GM10266 (cell line): ENCODE results near the gene INSIG2.

Experiments
- DNase-seq: peaks from one replicate; pipeline ENCODE4 v3.0.0; 2012; ENCODE audit errors: extremely low spot score
- CTCF ChIP-seq: IDR thresholded peaks from 2 replicates; pipeline ENCODE4 v1.5.1; 2012; ENCODE audit warnings: mild to moderate bottlenecking, low read depth; ENCODE audit not compliant: control insufficient read depth, insufficient read depth; ENCODE audit errors: missing control alignments

Gene INSIG2

GRCh38 chr2:118098307-118099030 is 10.2 kb downstream of the INSIG2 start:
- no peak for DNase-seq
- TF ChIP-seq CTCF = no peak

- TF ChIP-seq CTCF = no peak
- no peak for DNase-seq
Observed at GRCh38 chr2:118102433-118103082, 14.3 kb downstream of the INSIG2 start.

DNA sequence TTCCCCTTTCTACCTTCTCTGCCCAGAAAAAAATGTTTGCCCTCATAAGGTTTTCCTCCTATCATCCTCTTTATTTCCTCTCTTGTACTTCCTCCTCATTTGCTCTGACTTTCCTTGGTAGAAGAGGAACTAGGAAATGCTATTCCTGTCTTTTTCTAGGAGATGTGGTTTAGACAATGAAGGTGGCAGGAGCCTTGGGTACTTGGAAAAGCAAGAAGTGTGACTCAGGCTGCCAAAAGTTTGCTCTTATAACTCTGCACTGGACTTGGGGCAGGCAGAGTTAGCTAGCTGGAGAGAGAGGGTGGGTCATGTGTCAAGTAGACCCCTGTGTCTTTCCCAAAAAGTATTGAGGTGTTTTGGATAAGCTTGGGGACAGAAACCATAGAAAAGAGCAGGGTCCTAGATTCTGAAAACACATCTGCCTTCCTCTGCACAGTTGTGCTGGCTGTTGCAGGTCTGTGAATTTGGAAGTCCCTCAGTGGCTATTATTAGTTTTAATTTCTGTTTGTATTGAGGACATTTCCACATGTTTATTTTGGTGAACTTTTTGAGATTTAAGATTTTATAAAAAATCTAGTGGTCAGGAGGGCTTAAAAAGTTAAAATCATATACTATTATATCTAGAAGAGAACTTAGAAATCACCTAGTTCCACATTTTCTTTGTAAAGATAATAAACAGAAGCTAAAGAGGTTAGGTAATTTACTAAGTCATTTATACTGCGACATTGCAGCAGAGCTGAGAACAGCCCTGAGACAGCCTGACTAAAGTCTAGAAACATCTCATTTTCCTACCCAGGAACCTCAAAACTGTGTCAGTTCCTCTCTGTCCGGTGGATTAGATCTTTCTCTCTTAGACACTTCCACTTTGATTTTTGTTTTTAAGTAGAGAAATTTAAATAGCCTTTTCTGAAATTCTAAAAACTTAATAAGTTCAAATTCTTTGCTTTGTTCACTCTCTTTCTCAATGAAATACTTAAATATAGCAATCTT is 16.0 kb downstream of the INSIG2 start:
- peak; percentile 55 for DNase-seq
- no peak for TF ChIP-seq CTCF

DNA sequence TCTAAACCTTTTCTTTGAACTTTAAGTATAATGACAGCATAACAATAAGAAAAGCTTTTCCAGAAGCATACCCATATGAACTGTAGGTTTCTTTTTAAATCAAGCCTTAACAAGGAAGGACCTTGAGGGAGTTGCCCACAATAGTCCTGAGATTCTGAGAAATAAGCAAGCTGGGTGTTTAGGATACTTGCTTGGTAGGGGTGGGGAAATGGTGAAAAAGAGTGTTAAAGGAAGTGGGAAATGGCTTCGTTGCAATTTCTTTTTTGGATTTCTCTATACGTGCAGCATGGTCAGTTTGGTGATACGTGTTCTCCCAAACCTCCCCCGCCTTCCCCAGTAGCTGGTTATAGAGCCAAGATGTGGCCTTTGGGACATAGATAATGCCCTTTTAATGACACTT is 17.2 kb downstream of the INSIG2 start:
- no peak for DNase-seq
- TF ChIP-seq CTCF = no peak

DNA sequence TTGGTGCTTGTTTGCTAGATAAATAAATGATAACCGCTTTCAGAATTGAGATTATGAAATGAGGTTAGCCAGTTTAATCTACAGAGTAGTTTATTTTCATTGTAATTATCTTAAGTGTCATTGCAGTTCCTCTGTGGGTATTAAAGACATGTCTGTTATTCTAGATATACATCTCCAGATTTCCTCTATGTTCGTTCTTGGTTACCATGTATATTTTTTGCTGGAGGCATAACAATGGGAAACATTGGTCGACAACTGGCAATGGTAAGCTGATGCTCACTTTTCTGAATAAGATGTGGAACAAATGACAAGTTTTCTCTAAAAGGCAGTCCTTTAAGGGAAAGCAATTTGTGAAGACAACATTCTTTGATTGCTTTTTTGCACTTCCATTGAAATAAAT is 18.7 kb downstream of the INSIG2 start:
- DNase-seq = no peak
- no peak for TF ChIP-seq CTCF

DNA sequence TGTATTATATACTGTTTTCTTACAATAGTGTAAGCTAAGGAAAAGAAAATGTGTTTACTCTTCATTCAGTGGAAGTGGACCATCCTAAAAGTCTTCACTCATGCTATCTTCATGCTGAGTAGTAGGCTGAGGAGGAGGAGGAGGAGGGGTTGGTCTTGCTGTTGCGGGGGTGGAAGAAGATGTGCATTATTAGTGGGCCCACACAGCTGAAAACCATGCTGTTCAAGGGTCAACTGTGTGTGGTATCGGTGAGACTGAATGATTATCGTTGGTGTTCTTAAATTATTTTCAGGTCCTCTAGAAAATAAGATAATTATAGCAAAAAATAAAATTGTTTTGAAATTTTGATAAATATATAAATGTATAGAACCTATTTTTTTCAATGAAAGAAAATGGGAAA is 22.0 kb downstream of the INSIG2 start:
- no peak for DNase-seq

More for the DNA sequence above, 22.0 kb downstream of the INSIG2 start:
- no peak for TF ChIP-seq CTCF
